ENCODE results near the gene ZBTB5.

GRCh38 chr9:37408933-37409710, 56.1 kb downstream of the ZBTB5 start:
- TF ChIP-seq, protein P1, sequence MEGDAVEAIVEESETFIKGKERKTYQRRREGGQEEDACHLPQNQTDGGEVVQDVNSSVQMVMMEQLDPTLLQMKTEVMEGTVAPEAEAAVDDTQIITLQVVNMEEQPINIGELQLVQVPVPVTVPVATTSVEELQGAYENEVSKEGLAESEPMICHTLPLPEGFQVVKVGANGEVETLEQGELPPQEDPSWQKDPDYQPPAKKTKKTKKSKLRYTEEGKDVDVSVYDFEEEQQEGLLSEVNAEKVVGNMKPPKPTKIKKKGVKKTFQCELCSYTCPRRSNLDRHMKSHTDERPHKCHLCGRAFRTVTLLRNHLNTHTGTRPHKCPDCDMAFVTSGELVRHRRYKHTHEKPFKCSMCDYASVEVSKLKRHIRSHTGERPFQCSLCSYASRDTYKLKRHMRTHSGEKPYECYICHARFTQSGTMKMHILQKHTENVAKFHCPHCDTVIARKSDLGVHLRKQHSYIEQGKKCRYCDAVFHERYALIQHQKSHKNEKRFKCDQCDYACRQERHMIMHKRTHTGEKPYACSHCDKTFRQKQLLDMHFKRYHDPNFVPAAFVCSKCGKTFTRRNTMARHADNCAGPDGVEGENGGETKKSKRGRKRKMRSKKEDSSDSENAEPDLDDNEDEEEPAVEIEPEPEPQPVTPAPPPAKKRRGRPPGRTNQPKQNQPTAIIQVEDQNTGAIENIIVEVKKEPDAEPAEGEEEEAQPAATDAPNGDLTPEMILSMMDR (conservative IDR thresholded peaks at IDR 0.05 in 1 of 2, IDR thresholded peaks at IDR 0.05 in 1 of 2; ENCODE audit: low read depth in 1 of 2, low read length in 2 of 2) = no peak
- no peak for TF ChIP-seq EZH2 (IDR thresholded peaks at IDR 0.05; ENCODE audit: low read length, missing control alignments)

Measured in fibroblast of lung (primary cell).